GM12878 (cell line): ENCODE measurements around the gene SYPL1. TPM values are rescaled to one million over a fixed set of nuclear protein-coding genes. Genes with fewer than 3 reads are reported as not detected.

Source experiments
- BCL11A ChIP-seq: IDR thresholded peaks from 2 replicates; pipeline ENCODE4 v1.6.1; 2011; ENCODE audit warnings: low read depth, low read length
- BMI1 ChIP-seq: fragments of 450-650 bp; IDR thresholded peaks from 2 replicates; pipeline ENCODE4 v1.6.1; 2016; ENCODE audit warnings: mild to moderate bottlenecking, moderate library complexity, borderline replicate concordance
- CBFB ChIP-seq: IDR thresholded peaks from 2 replicates; pipeline ENCODE4 v1.6.1; 2016; ENCODE audit warnings: antibody characterized with exemption, low read depth
- FOS ChIP-seq: IDR thresholded peaks from 3 replicates; pipeline ENCODE4 v1.6.1; 2011; ENCODE audit warnings: borderline replicate concordance; ENCODE audit not compliant: insufficient read length; ENCODE audit errors: extremely low read depth
- FOXK2 ChIP-seq: fragments of 450-650 bp; IDR thresholded peaks from 2 replicates; pipeline ENCODE4 v1.6.1; 2017; ENCODE audit warnings: mild to moderate bottlenecking, moderate library complexity
- HDAC6 ChIP-seq: fragments of 200-600 bp; sonication (generic); IDR thresholded peaks from one replicate; pipeline ENCODE4 v1.8.0; 2017; ENCODE audit warnings: antibody characterized with exemption; ENCODE audit not compliant: unreplicated experiment
- IRF4 ChIP-seq: IDR thresholded peaks from 2 replicates; pipeline ENCODE4 v1.6.1; 2011; ENCODE audit warnings: low read depth, low read length
- JUND ChIP-seq: IDR thresholded peaks from 2 replicates; pipeline ENCODE4 v1.6.1; 2012; ENCODE audit warnings: low read depth, mild to moderate bottlenecking, low read length, improper control_type of control experiment, moderate library complexity
- KDM1A ChIP-seq: fragments of 200-600 bp; sonication (generic); IDR thresholded peaks from 2 replicates; pipeline ENCODE4 v1.6.1; 2016; ENCODE audit warnings: borderline replicate concordance
- MEF2A ChIP-seq: IDR thresholded peaks from 2 replicates; pipeline ENCODE4 v1.6.1; 2011; ENCODE audit warnings: low read depth, mild to moderate bottlenecking, low read length, moderate library complexity; ENCODE audit not compliant: insufficient read depth
- NFYA ChIP-seq: IDR thresholded peaks from 2 replicates; pipeline ENCODE4 v1.6.1; 2011; ENCODE audit warnings: low read depth, mild to moderate bottlenecking, low read length, improper control_type of control experiment, borderline replicate concordance
- NR2F1 ChIP-seq: fragments of 450-650 bp; conservative IDR thresholded peaks from 2 replicates; pipeline ENCODE4 v1.6.1; 2017; ENCODE audit warnings: mild to moderate bottlenecking
- RBBP5 ChIP-seq: fragments of 200-600 bp; sonication (generic); conservative IDR thresholded peaks from 2 replicates; pipeline ENCODE4 v1.6.1; 2016
- SMAD1 ChIP-seq: fragments of 450-650 bp; IDR thresholded peaks from 2 replicates; pipeline ENCODE4 v1.6.1; 2018; ENCODE audit warnings: mild to moderate bottlenecking, low read depth; ENCODE audit not compliant: partially characterized antibody
- SMARCA5 ChIP-seq: fragments of 450-650 bp; IDR thresholded peaks from 2 replicates; pipeline ENCODE4 v1.6.1; 2017; ENCODE audit warnings: mild to moderate bottlenecking
- YY1 ChIP-seq: IDR thresholded peaks from 2 replicates; pipeline ENCODE4 v1.6.1; 2011; ENCODE audit warnings: low read depth, mild to moderate bottlenecking, low read length
- ZZZ3 ChIP-seq: IDR thresholded peaks from 2 replicates; pipeline ENCODE4 v1.6.1; 2011; ENCODE audit warnings: low read depth; ENCODE audit not compliant: control insufficient read depth, insufficient read length
- polyA plus RNA-seq, 11 experiments: library from polyadenylated mRNA; depleted of rRNA in 4 of 11; unstranded in 6 of 11; stranded (reverse) in 5 of 11; fragments of >200 nt; fragmentation: Nextera tagmentation in 4 of 11; fragmentation: Illumina TruSeq in 1 of 11; extraction: Ambion mirVana in 4 of 11; extraction: Trizol in 1 of 11; gene quantifications; 1 replicate in 1 of 11; 2 replicates in 10 of 11; pipeline versions ENCODE4 v1.2.1 to v1.2.3, GENCODE V29; 2011 to 2016; ENCODE audit warnings: inconsistent platforms in 2 of 11, missing spikeins in 2 of 11, low read depth in 1 of 11
- total RNA-seq, 4 experiments: library from RNA; depleted of rRNA in 3 of 4; stranded (reverse); fragments of >200 nt in 3 of 4; fragmentation: Illumina TruSeq in 1 of 4; extraction: Trizol in 1 of 4; gene quantifications; 2 replicates each; pipeline versions ENCODE4 v1.2.1 to v1.2.3, GENCODE V29; 2013 to 2021
- TF ChIP-seq, protein P1 (sequence below): IDR thresholded peaks from 2 replicates; pipeline ENCODE4 v1.6.1; 2012; ENCODE audit warnings: low read depth, low read length, improper control_type of control experiment
- TF ChIP-seq, protein P2 (sequence below): fragments of 150-350 bp; IDR thresholded peaks from 2 replicates; pipeline ENCODE4 v1.6.1; 2016; ENCODE audit warnings: low read depth, low read length
- TF ChIP-seq, protein P3 (sequence below): IDR thresholded peaks from 2 replicates; pipeline ENCODE4 v1.6.1; 2011; ENCODE audit warnings: borderline replicate concordance, low read depth, mild to moderate bottlenecking, moderate library complexity, mixed read lengths, low read length; ENCODE audit not compliant: insufficient read depth; ENCODE audit errors: extremely low read length
- TF ChIP-seq, protein P4 (sequence below): fragments of 150-350 bp; IDR thresholded peaks from 2 replicates; pipeline ENCODE4 v1.6.1; 2014; ENCODE audit warnings: mild to moderate bottlenecking, low read depth, low read length
- TF ChIP-seq, protein P5 (sequence below): fragments of 450-650 bp; IDR thresholded peaks from 2 replicates; pipeline ENCODE4 v1.6.1; 2016; ENCODE audit warnings: mild to moderate bottlenecking
- TF ChIP-seq, protein P6 (sequence below): fragments of 450-650 bp; IDR thresholded peaks from 2 replicates; pipeline ENCODE4 v1.6.1; 2014; ENCODE audit warnings: mild to moderate bottlenecking

Gene SYPL1
- total and polyA plus RNA-seq, 10 of the 15 experiments (the other 5 are each of a cell fraction or from before 2014, with no cell fraction given): 34.5 to 177 (median 87.3) TPM

DNA sequence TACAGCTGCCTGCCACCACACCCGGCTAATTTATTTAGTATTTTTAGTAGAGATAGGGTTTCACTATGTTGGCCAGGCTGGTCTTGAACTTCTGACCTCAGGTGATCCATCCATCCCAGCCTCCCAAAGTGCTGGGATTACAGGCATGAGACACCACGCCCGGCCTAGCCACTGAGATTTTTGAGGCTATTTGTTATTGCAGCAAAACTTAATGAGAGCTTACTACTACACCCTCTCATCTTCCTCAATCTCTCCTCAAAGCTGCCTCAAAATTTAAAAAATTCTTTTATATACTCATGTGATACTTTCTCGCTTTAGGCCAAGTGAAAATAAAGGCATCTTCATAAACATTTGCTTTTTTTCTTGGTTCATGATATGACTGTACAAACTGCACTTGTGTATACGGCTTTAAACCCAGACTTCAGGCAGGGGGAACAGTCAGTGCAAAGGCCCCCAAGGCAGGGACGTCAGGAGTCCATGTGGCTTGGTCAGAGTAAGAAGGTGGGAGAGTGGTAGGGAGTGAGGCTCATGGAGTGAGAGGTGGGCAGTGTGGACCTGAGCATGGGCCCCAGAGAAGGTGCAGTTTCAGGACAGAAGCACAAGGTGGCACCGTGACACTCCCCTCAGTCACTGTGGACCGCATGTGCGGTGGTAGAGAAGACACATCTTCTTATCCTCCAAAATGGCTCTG, 55.5 kb downstream of the SYPL1 start (continued):
- TF ChIP-seq, protein P1, sequence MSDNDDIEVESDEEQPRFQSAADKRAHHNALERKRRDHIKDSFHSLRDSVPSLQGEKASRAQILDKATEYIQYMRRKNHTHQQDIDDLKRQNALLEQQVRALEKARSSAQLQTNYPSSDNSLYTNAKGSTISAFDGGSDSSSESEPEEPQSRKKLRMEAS: no peak
- TF ChIP-seq, protein P2, sequence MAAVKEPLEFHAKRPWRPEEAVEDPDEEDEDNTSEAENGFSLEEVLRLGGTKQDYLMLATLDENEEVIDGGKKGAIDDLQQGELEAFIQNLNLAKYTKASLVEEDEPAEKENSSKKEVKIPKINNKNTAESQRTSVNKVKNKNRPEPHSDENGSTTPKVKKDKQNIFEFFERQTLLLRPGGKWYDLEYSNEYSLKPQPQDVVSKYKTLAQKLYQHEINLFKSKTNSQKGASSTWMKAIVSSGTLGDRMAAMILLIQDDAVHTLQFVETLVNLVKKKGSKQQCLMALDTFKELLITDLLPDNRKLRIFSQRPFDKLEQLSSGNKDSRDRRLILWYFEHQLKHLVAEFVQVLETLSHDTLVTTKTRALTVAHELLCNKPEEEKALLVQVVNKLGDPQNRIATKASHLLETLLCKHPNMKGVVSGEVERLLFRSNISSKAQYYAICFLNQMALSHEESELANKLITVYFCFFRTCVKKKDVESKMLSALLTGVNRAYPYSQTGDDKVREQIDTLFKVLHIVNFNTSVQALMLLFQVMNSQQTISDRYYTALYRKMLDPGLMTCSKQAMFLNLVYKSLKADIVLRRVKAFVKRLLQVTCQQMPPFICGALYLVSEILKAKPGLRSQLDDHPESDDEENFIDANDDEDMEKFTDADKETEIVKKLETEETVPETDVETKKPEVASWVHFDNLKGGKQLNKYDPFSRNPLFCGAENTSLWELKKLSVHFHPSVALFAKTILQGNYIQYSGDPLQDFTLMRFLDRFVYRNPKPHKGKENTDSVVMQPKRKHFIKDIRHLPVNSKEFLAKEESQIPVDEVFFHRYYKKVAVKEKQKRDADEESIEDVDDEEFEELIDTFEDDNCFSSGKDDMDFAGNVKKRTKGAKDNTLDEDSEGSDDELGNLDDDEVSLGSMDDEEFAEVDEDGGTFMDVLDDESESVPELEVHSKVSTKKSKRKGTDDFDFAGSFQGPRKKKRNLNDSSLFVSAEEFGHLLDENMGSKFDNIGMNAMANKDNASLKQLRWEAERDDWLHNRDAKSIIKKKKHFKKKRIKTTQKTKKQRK: no peak
- TF ChIP-seq BCL11A (no peak), HDAC6 (no peak), JUND (peak; percentile 36; the same call in 1 of the 2 replicates), MEF2A (peak; percentile 7; the same call in 1 of the 2 replicates), NFYA (no peak), CBFB (peak; percentile 25; the same call in 1 of the 2 replicates), BMI1 (no peak), FOS (no peak), FOXK2 (no peak), ZZZ3 (no peak), SMARCA5 (peak; percentile 47), KDM1A (no peak), IRF4 (no peak), RBBP5 (no peak), NR2F1 (no peak), SMAD1 (no peak), YY1 (peak; percentile 86)
- TF ChIP-seq, protein P3, sequence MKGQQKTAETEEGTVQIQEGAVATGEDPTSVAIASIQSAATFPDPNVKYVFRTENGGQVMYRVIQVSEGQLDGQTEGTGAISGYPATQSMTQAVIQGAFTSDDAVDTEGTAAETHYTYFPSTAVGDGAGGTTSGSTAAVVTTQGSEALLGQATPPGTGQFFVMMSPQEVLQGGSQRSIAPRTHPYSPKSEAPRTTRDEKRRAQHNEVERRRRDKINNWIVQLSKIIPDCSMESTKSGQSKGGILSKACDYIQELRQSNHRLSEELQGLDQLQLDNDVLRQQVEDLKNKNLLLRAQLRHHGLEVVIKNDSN: no peak
- TF ChIP-seq, protein P4, sequence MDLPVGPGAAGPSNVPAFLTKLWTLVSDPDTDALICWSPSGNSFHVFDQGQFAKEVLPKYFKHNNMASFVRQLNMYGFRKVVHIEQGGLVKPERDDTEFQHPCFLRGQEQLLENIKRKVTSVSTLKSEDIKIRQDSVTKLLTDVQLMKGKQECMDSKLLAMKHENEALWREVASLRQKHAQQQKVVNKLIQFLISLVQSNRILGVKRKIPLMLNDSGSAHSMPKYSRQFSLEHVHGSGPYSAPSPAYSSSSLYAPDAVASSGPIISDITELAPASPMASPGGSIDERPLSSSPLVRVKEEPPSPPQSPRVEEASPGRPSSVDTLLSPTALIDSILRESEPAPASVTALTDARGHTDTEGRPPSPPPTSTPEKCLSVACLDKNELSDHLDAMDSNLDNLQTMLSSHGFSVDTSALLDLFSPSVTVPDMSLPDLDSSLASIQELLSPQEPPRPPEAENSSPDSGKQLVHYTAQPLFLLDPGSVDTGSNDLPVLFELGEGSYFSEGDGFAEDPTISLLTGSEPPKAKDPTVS: no peak
- TF ChIP-seq, protein P5, sequence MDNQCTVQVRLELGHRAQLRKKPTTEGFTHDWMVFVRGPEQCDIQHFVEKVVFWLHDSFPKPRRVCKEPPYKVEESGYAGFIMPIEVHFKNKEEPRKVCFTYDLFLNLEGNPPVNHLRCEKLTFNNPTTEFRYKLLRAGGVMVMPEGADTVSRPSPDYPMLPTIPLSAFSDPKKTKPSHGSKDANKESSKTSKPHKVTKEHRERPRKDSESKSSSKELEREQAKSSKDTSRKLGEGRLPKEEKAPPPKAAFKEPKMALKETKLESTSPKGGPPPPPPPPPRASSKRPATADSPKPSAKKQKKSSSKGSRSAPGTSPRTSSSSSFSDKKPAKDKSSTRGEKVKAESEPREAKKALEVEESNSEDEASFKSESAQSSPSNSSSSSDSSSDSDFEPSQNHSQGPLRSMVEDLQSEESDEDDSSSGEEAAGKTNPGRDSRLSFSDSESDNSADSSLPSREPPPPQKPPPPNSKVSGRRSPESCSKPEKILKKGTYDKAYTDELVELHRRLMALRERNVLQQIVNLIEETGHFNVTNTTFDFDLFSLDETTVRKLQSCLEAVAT: 0 out of 2 replicates have a peak, but pooled peaks have one; percentile 23
- TF ChIP-seq, protein P6, sequence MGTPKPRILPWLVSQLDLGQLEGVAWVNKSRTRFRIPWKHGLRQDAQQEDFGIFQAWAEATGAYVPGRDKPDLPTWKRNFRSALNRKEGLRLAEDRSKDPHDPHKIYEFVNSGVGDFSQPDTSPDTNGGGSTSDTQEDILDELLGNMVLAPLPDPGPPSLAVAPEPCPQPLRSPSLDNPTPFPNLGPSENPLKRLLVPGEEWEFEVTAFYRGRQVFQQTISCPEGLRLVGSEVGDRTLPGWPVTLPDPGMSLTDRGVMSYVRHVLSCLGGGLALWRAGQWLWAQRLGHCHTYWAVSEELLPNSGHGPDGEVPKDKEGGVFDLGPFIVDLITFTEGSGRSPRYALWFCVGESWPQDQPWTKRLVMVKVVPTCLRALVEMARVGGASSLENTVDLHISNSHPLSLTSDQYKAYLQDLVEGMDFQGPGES: no peak
